Measurements from ENCODE around the gene SOAT1. TPM values are rescaled to one million over a fixed set of nuclear protein-coding genes. Genes with fewer than 3 reads are reported as not detected.

Gene SOAT1
- total RNA-seq, 1 experiment from 2014 or later: 33.9 TPM

DNA sequence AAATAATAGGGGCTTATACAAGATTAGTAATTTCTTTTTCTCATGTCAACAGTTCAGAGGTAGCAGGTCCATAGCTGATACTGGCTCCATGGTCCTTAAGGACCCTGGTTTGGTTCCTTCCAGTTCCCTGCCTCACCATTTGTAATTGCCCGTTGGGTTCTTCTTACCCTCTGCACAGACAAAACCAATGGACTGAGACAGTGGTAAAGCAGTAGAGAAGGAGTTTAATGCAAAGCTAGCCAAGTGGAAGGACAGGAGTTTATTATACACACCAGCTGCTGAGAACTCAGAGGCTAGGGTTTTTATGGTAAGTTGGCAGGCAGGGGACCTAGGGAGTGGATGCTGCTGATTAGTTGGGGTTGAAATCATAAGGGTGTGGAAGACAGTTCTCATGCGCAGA, 36.3 kb downstream of the SOAT1 start:
- ChIA-PET CTCF (no interaction called here), RAD21 (ENCODE audit: low non-redundant PET in 1 of 2, low total read pairs in 2 of 2, uncharacterized antibody in 2 of 2, unreplicated experiment in 2 of 2) (no interaction called here), POLR2A (no interaction called here)
- H3K79me2 ChIP-seq (ENCODE audit: insufficient read depth, low read length): no peaks in the 10 kb centered on the region
- ATAC-seq: no peak
- H3K9me3 ChIP-seq (ENCODE audit: control insufficient read depth in 1 of 2, insufficient read depth in 1 of 2, low read depth in 1 of 2, low read length in 2 of 2): no peaks in the 10 kb centered on the region; a peak in 1 of 4 replicates
- H3K9ac ChIP-seq (ENCODE audit: low read length): no peak overlapping the region
- no peaks in the 10 kb centered on the region for H3K4me1 ChIP-seq (ENCODE audit: control insufficient read depth in 1 of 2, insufficient read depth in 2 of 2, low read length in 2 of 2)
- BruUV-seq (replicated peaks): no TSS peak
- H3K27ac ChIP-seq (ENCODE audit: low read depth, low read length): no peak overlapping the region
- H2AFZ ChIP-seq (ENCODE audit: low read depth, low read length, poor library complexity, severe bottlenecking): no peak overlapping the region
- no peaks in the 10 kb centered on the region for H4K20me1 ChIP-seq (ENCODE audit: insufficient read depth)
- TF ChIP-seq YY1 (IDR thresholded peaks at IDR 0.05; ENCODE audit: extremely low read depth, insufficient replicate concordance, low read depth, low read length): no peak
- TF ChIP-seq EZH2 (IDR thresholded peaks at IDR 0.05): no peak
- no peak for TF ChIP-seq ZNF274 (IDR thresholded peaks at IDR 0.05; ENCODE audit: low read depth, low read length)
- peak; percentile 71; the same call in 1 of the 2 replicates for TF ChIP-seq CBX3 (IDR thresholded peaks at IDR 0.05; ENCODE audit: low read depth)
- no peak for TF ChIP-seq TCF7L2 (IDR thresholded peaks at IDR 0.05; ENCODE audit: borderline replicate concordance, extremely low read depth, insufficient read depth, insufficient read length)
- TF ChIP-seq RAD21 (IDR thresholded peaks at IDR 0.05; ENCODE audit: low read depth): no peak
- TF ChIP-seq, protein P1, sequence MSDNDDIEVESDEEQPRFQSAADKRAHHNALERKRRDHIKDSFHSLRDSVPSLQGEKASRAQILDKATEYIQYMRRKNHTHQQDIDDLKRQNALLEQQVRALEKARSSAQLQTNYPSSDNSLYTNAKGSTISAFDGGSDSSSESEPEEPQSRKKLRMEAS (IDR thresholded peaks at IDR 0.05): no peak
- TF ChIP-seq REST (IDR thresholded peaks at IDR 0.05; ENCODE audit: low read depth): no peak
- no peak for TF ChIP-seq SP1 (IDR thresholded peaks at IDR 0.05; ENCODE audit: low read depth)
- no peak for DNase-seq (ENCODE audit: low read depth, low spot score)
- H3K27me3 ChIP-seq (ENCODE audit: insufficient read depth, low read length): no peaks in the 10 kb centered on the region
- intact Hi-C loops (cut with micrococcal nuclease): no loop called here
- H3K4me3 ChIP-seq (replicated peaks in 1 of 2; ENCODE audit: low read depth in 1 of 2, low read length in 2 of 2): no peak overlapping the region
- H3K36me3 ChIP-seq (ENCODE audit: control insufficient read depth in 1 of 2, insufficient read depth in 2 of 2, low read length in 2 of 2): no peaks in the 10 kb centered on the region
- H3K4me2 ChIP-seq (ENCODE audit: low read length): no peak overlapping the region
- H3K9me2 ChIP-seq (ENCODE audit: insufficient read depth): no peaks in the 10 kb centered on the region

All from HCT116 (cell line).